Measurements from ENCODE around the gene NRIP1. TPM values are rescaled to one million over a fixed set of nuclear protein-coding genes. Genes with fewer than 3 reads are reported as not detected.

Gene NRIP1
- total and polyA plus RNA-seq, 2 of the 13 experiments (the other 11 are each of a cell fraction or from before 2014, with no cell fraction given) = 21.0 to 69.0 TPM

GRCh38 chr21:15094706-15095105 lies 29.9 kb upstream of the NRIP1 start:
- Histone ChIP-seq H3K27me3 (ENCODE audit: control insufficient read depth in 1 of 2, insufficient read depth in 2 of 2, low read length in 2 of 2) (no peaks in the 10 kb centered on the region), H3K9ac (ENCODE audit: insufficient read depth, low read depth, low read length) (no peak overlapping the region), H3K36me3 (replicated peaks in 1 of 2; ENCODE audit: control insufficient read depth in 1 of 2, insufficient read depth in 2 of 2, low read length in 2 of 2) (no peaks in the 10 kb centered on the region), H3K4me1 (ENCODE audit: insufficient read depth, low read length) (no peaks in the 10 kb centered on the region), H3K4me3 (replicated peaks in 1 of 3; ENCODE audit: insufficient read depth in 1 of 3, low read depth in 2 of 3, low read length in 3 of 3) (no peak overlapping the region), H3K79me2 (ENCODE audit: insufficient read depth, low read length) (no peaks in the 10 kb centered on the region), H3K4me2 (ENCODE audit: low read depth, low read length) (no peak overlapping the region), H4K20me1 (ENCODE audit: insufficient read depth, low read length) (no peaks in the 10 kb centered on the region), H2AFZ (ENCODE audit: low read length) (no peak overlapping the region), H3K27ac (ENCODE audit: extremely low read length, insufficient read depth, low read length) (no peak overlapping the region), H3K9me3 (ENCODE audit: low read length) (no peaks in the 10 kb centered on the region)
- no TSS peak for BruUV-seq (replicated peaks)
- 82% methylated on average over 4 of the region's 4 CpGs for WGBS (ENCODE audit: low lambda C conversion rate)
- no peak for ATAC-seq
- DNase-seq (ENCODE audit: low spot score) = no peak
- ChIA-PET POLR2A (interaction anchor here (1.0 kb wide), 1 partner anchor 27 kb away, joined by 3 read pairs; no protein-coding TSS in a partner anchor), CTCF (ENCODE audit: low intra/inter-chr PET ratio, low total read pairs) (no interaction called here)
- FAIRE-seq = no peak
- in situ Hi-C loops (cut with HindIII; ENCODE audit: extremely low pct_ligation_motif_present, low pct_unique_long_range_greater_than_20kb) = no loop called here
- TF ChIP-seq TFE3 (CRISPR knock-in tag; IDR thresholded peaks at IDR 0.05) = no peak
- no peak for TF ChIP-seq SCMH1 (CRISPR knock-in tag; IDR thresholded peaks at IDR 0.05; ENCODE audit: borderline replicate concordance)
- no peak for TF ChIP-seq ZFYVE20 (CRISPR knock-in tag; IDR thresholded peaks at IDR 0.05; ENCODE audit: borderline replicate concordance, low read depth)
- TF ChIP-seq RELA (CRISPR knock-in tag; IDR thresholded peaks at IDR 0.05) = no peak
- no peak for TF ChIP-seq MEF2D (CRISPR knock-in tag; IDR thresholded peaks at IDR 0.05)
- no peak for TF ChIP-seq SMAD1 (CRISPR knock-in tag; IDR thresholded peaks at IDR 0.05; ENCODE audit: borderline replicate concordance, low read depth)
- TF ChIP-seq ZSCAN12 (CRISPR knock-in tag; IDR thresholded peaks at IDR 0.05) = no peak
- no peak for TF ChIP-seq MYNN (CRISPR knock-in tag; IDR thresholded peaks at IDR 0.05; ENCODE audit: low read depth)
- TF ChIP-seq U2AF2 (IDR thresholded peaks at IDR 0.05; ENCODE audit: low read depth, low read length) = no peak
- no peak for TF ChIP-seq MNT (IDR thresholded peaks at IDR 0.05)
- no peak for TF ChIP-seq ZEB1 (IDR thresholded peaks at IDR 0.05; ENCODE audit: insufficient replicate concordance, low read depth)
- no peak for TF ChIP-seq SRSF4 (IDR thresholded peaks at IDR 0.05; ENCODE audit: low read depth, low read length, poor library complexity, severe bottlenecking)
- intact Hi-C loops (cut with micrococcal nuclease; ENCODE audit: unreplicated experiment) = no loop called here

All from HepG2 (cell line).